A673 (cell line): ENCODE results near the gene GRK1. TPM values are rescaled to one million over a fixed set of nuclear protein-coding genes. Genes with fewer than 3 reads are reported as not detected.
"Not testable (repeated sequence)": the region's sequence is repeated elsewhere in the genome, so short reads cannot be mapped to it uniquely, and the experiment has no call there.

Source experiments
- BruUV-seq: library from RNA; stranded (reverse); fragments of 400-500 nt; replicated peaks from 2 replicates; lab custom pipeline; 2021; lab: Mats Ljungman, UMichigan
- CTCF ChIA-PET: fragments of 300-600 bp; sonication (Branson Sonifier 250); formaldehyde crosslinking; loops from one replicate; lab custom pipeline; 2022; ENCODE audit warnings: antibody characterized with exemption; lab: Charles Lee
- POLR2A ChIA-PET: fragments of 300-600 bp; sonication (Branson Sonifier 250); formaldehyde crosslinking; loops from one replicate; lab custom pipeline; 2022; ENCODE audit warnings: antibody characterized with exemption; ENCODE audit not compliant: low non-redundant PET; lab: Charles Lee
- DNase-seq: peaks from one replicate; pipeline ENCODE4 v3.0.0-alpha.2; 2015; ENCODE audit warnings: low spot score
- H3K27ac ChIP-seq: fragments of 200-600 bp; sonication (generic); 2 replicates; pipeline ENCODE4 v1.5.1; 2016; ENCODE audit warnings: mixed run types, low read depth, mild to moderate bottlenecking, mixed read lengths, antibody characterized with exemption, low read length; ENCODE audit not compliant: poor library complexity, severe bottlenecking
- H3K27me3 ChIP-seq: fragments of 200-600 bp; sonication (generic); replicated peaks from 2 replicates; pipeline ENCODE4 v1.6.1; 2017; ENCODE audit warnings: mixed run types, low read depth, mild to moderate bottlenecking, mixed read lengths, antibody characterized with exemption, low read length; ENCODE audit not compliant: insufficient read depth, poor library complexity
- H3K36me3 ChIP-seq: fragments of 200-600 bp; sonication (generic); 2 replicates; pipeline ENCODE4 v1.6.1; 2016; ENCODE audit warnings: mixed run types, mild to moderate bottlenecking, mixed read lengths, antibody characterized with exemption, low read length; ENCODE audit not compliant: insufficient read depth, poor library complexity, severe bottlenecking
- H3K4me1 ChIP-seq: fragments of 200-600 bp; sonication (generic); 2 replicates; pipeline ENCODE4 v1.6.1; 2017; ENCODE audit warnings: mixed run types, mild to moderate bottlenecking, mixed read lengths, antibody characterized with exemption, low read length; ENCODE audit not compliant: insufficient read depth, poor library complexity, severe bottlenecking
- H3K4me3 ChIP-seq: fragments of 200-600 bp; sonication (generic); 2 replicates; pipeline ENCODE4 v1.5.1; 2016; ENCODE audit warnings: low read depth, mixed run types, mild to moderate bottlenecking, mixed read lengths, low read length; ENCODE audit not compliant: poor library complexity, severe bottlenecking
- H3K9me3 ChIP-seq: fragments of 200-600 bp; sonication (generic); 2 replicates; pipeline ENCODE4 v1.6.1; 2016; ENCODE audit warnings: mixed run types, low read depth, mild to moderate bottlenecking, mixed read lengths, antibody characterized with exemption, low read length; ENCODE audit not compliant: poor library complexity, severe bottlenecking
- EZH2 ChIP-seq: fragments of 200-600 bp; sonication (generic); IDR thresholded peaks from 2 replicates; pipeline ENCODE4 v1.6.1; 2017; ENCODE audit warnings: borderline replicate concordance, low read depth, mild to moderate bottlenecking, mixed read lengths, antibody characterized with exemption, low read length; ENCODE audit not compliant: poor library complexity, severe bottlenecking
- intact Hi-C: fragments of 100-400 bp; cut with micrococcal nuclease; formaldehyde crosslinking; loops from one replicate; pipeline ENCODE4 v1.10.0; 2022; ENCODE audit not compliant: unreplicated experiment
- total RNA-seq: library from RNA; stranded (reverse); gene quantifications from 2 replicates; pipeline ENCODE4 v1.2.3, GENCODE V29; 2021
- TF ChIP-seq, protein P1 (sequence below): fragments of 300-800, 200-600 bp; sonication (generic); conservative IDR thresholded peaks from 2 replicates; pipeline ENCODE4 v1.5.1; 2017; ENCODE audit warnings: low read depth, mild to moderate bottlenecking, antibody characterized with exemption, low read length, moderate library complexity, mixed read lengths

The GRK1 gene
- total RNA-seq, 1 experiment from 2014 or later, result not detected

DNA sequence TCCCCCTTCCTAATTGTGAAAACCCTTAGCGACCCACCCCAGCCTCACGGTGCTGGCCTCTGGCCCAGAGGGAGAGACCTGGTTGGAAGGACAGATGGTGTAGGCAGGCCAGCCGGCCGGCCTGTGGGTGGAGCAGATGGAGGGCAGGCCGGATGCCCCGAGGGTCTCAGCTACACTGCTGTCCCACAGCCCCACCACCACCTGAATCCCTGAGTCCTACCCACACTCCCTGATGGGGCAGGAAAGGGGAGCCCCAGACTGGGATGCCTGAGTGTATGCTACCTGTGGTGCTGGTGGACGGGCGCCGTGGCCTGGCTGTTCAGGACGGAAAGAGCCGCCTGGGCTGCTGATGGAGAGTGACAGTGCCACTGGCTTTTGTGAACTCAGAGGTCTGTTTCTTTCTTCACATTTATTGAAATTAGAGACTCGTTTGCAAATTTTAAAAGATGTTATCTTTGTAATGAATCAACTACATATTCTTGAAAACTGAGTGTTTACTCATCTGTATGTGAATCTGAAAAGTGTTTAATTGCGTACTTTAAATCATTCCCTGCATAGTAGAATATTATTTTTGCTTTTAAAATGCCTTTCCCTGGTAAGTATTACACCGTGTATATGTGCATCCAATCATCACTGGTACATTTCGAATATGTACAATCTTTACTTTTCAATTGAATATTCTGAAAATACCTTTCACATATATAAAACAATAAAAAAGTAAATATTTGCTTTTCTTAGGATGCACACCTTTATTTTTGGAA, 46.8 kb upstream of the GRK1 start:
- Histone ChIP-seq H3K27ac (no peak overlapping the region), H3K9me3 (no peaks in the 10 kb centered on the region), H3K27me3 (no peaks in the 10 kb centered on the region), H3K4me1 (no peaks in the 10 kb centered on the region), H3K36me3 (peaks cover 36% of the 10 kb centered on the region), H3K4me3 (no peak overlapping the region)
- intact Hi-C loops, result no loop called here
- CTCF ChIA-PET, result no interaction called here
- TF ChIP-seq, protein P1, sequence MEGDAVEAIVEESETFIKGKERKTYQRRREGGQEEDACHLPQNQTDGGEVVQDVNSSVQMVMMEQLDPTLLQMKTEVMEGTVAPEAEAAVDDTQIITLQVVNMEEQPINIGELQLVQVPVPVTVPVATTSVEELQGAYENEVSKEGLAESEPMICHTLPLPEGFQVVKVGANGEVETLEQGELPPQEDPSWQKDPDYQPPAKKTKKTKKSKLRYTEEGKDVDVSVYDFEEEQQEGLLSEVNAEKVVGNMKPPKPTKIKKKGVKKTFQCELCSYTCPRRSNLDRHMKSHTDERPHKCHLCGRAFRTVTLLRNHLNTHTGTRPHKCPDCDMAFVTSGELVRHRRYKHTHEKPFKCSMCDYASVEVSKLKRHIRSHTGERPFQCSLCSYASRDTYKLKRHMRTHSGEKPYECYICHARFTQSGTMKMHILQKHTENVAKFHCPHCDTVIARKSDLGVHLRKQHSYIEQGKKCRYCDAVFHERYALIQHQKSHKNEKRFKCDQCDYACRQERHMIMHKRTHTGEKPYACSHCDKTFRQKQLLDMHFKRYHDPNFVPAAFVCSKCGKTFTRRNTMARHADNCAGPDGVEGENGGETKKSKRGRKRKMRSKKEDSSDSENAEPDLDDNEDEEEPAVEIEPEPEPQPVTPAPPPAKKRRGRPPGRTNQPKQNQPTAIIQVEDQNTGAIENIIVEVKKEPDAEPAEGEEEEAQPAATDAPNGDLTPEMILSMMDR, result no peak
- TF ChIP-seq EZH2, result no peak
- POLR2A ChIA-PET, result no interaction called here
- no TSS peak for BruUV-seq
- DNase-seq, result no peak

DNA sequence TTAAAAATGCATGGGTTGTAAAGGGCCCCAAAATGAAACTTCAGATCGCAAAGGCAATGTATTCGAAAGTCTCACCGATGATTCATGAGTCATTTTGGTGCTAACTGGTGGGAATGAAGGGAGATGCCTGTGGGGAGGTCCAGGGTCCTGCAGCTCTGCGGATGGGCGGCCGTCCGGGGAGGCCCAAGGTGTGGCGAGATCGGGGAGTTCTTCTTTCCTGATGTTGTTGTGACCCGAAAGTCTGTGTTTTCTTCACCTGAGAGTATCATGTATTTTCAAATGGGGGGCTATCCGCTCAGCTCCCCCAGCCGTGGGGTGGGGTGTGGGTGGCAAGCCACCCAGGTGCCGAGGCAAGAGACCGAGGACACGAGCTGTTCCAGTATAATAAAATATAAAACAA, 46.0 kb upstream of the GRK1 start:
- H3K4me1 ChIP-seq, result no peaks in the 10 kb centered on the region
- H3K27me3 ChIP-seq, result no peaks in the 10 kb centered on the region
- H3K9me3 ChIP-seq, result no peaks in the 10 kb centered on the region
- no TSS peak for BruUV-seq
- intact Hi-C loops, result no loop called here
- TF ChIP-seq, protein P1, result no peak
- TF ChIP-seq EZH2, result no peak
- no peak for DNase-seq
- no peak overlapping the region for H3K4me3 ChIP-seq
- peaks cover 36% of the 10 kb centered on the region for H3K36me3 ChIP-seq
- ChIA-PET POLR2A (no interaction called here), CTCF (no interaction called here)
- no peak overlapping the region for H3K27ac ChIP-seq

DNA sequence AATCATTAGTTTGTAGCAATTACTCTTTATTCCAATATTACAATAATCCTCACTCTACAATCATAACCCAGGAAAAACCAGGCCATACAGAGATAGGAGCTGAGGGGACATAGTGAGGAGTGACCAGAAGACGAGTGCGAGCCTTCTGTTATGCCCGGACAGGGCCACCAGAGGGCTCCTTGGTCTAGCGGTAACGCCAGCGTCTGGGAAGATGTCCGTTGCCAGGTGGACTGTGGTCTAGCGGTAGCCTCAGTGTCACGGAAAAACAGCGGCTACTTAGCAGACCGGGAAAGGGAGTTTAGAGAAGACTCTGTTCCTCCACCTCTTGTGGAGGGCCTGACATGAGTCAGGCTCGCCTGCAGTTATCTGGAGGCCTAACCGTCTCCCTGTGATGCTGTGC, 45.5 kb upstream of the GRK1 start:
- H3K27me3 ChIP-seq, H3K27ac ChIP-seq, H3K4me3 ChIP-seq, POLR2A ChIA-PET, BruUV-seq, DNase-seq, H3K4me1 ChIP-seq, intact Hi-C loops, CTCF ChIA-PET, H3K9me3 ChIP-seq: not testable (repeated sequence)
- peaks cover 36% of the 10 kb centered on the region for H3K36me3 ChIP-seq
- TF ChIP-seq, protein P1, result peak; percentile 37

DNA sequence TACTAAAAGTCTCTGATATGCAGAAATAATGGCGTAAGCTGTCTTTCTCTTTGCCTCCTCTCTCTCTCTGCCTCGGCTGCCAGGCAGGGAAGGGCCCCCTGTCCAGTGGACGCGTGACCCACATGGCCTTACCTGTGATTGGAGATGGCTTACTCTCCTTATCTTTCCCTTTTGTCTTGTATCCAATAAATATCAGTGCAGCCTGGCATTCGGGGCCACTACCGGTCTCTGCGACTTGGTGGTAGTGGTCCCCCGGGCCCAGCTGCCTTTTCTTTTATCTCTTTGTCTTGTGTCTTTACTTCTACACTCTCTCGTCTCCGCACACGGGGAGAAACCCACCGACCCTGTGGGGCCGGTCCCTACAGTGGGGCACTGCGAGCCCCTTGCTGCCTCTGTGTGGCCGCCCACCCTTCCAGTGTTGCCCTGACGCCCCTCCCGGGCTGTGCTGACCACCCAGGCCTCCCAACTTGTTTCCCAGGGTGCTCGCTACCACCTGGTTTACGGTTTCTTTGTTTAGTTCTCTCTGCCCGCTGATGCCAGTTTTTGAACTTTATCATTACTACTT, 45.0 kb upstream of the GRK1 start:
- POLR2A ChIA-PET, H3K4me1 ChIP-seq, H3K27ac ChIP-seq, H3K4me3 ChIP-seq, H3K27me3 ChIP-seq, H3K9me3 ChIP-seq, CTCF ChIA-PET, DNase-seq, BruUV-seq, intact Hi-C loops: not testable (repeated sequence)
- H3K36me3 ChIP-seq, result peaks cover 34% of the 10 kb centered on the region
